Nephron progenitor cell (in vitro differentiated cells): ENCODE results near the gene C21orf91.

Experiments used
- DNase-seq: peaks from one replicate; pipeline ENCODE4 v3.0.0; 2021
- H3K27ac Mint-ChIP-seq: 2 replicates; pipeline ENCODE4 v1.8.0; 2021; ENCODE audit warnings: mild to moderate bottlenecking, moderate library complexity, mixed read lengths
- H3K27me3 Mint-ChIP-seq: 2 replicates; pipeline ENCODE4 v1.8.0; 2021; ENCODE audit warnings: mild to moderate bottlenecking, low read depth, mixed read lengths; ENCODE audit not compliant: poor library complexity
- H3K36me3 Mint-ChIP-seq: 2 replicates; pipeline ENCODE4 v1.8.0; 2021; ENCODE audit warnings: low read depth, mixed read lengths
- H3K4me1 Mint-ChIP-seq: 2 replicates; pipeline ENCODE4 v1.8.0; 2021; ENCODE audit warnings: mixed read lengths
- H3K4me3 Mint-ChIP-seq: 2 replicates; pipeline ENCODE4 v1.8.0; 2021; ENCODE audit warnings: mild to moderate bottlenecking, moderate library complexity, mixed read lengths
- H3K9me3 Mint-ChIP-seq: 2 replicates; pipeline ENCODE4 v1.8.0; 2021; ENCODE audit warnings: mild to moderate bottlenecking, moderate library complexity, mixed read lengths
- CTCF ChIP-seq: fragments of 200-600 bp; sonication (generic); IDR thresholded peaks from 2 replicates; pipeline ENCODE4 v1.5.0; 2021; ENCODE audit warnings: antibody characterized with exemption

Gene C21orf91

GRCh38 chr21:17828223-17828622 lies 9.1 kb upstream of the C21orf91 start:
- peaks cover 6% of the 10 kb centered on the region for H3K9me3 Mint-ChIP-seq
- no peaks in the 10 kb centered on the region for H3K4me1 Mint-ChIP-seq
- H3K36me3 Mint-ChIP-seq: no peaks in the 10 kb centered on the region
- H3K27ac Mint-ChIP-seq: no peak overlapping the region
- no peaks in the 10 kb centered on the region for H3K27me3 Mint-ChIP-seq
- no peak for DNase-seq
- no peak overlapping the region for H3K4me3 Mint-ChIP-seq
- TF ChIP-seq CTCF: no peak

GRCh38 chr21:17823846-17824245 lies 4.7 kb upstream of the C21orf91 start:
- Mint-ChIP-seq H3K4me1 (peaks cover 13% of the 10 kb centered on the region), H3K4me3 (no peak overlapping the region), H3K27me3 (peaks cover 4% of the 10 kb centered on the region), H3K27ac (no peak overlapping the region), H3K9me3 (peaks cover 6% of the 10 kb centered on the region), H3K36me3 (no peaks in the 10 kb centered on the region)
- no peak for DNase-seq
- TF ChIP-seq CTCF: no peak

GRCh38 chr21:17821121-17821520 lies 2.0 kb upstream of the C21orf91 start:
- no peak overlapping the region for H3K27ac Mint-ChIP-seq
- TF ChIP-seq CTCF: no peak
- peaks cover 4% of the 10 kb centered on the region for H3K27me3 Mint-ChIP-seq
- H3K4me1 Mint-ChIP-seq: peaks cover 28% of the 10 kb centered on the region
- no peak for DNase-seq
- H3K36me3 Mint-ChIP-seq: no peaks in the 10 kb centered on the region
- H3K4me3 Mint-ChIP-seq: peak overlapping the region; percentile 96
- H3K9me3 Mint-ChIP-seq: peaks cover 6% of the 10 kb centered on the region

- peak overlapping the region; percentile 100 for H3K27ac Mint-ChIP-seq
- TF ChIP-seq CTCF: no peak
- no peak for DNase-seq
- H3K4me3 Mint-ChIP-seq: peak overlapping the region; percentile 96
- H3K36me3 Mint-ChIP-seq: peaks cover 12% of the 10 kb centered on the region
- H3K27me3 Mint-ChIP-seq: peaks cover 4% of the 10 kb centered on the region
- H3K4me1 Mint-ChIP-seq: peaks cover 28% of the 10 kb centered on the region
- no peaks in the 10 kb centered on the region for H3K9me3 Mint-ChIP-seq
Measured at GRCh38 chr21:17819877-17820229, 697 bp upstream of the C21orf91 start.

- Mint-ChIP-seq H3K27ac (peak overlapping the region; percentile 99), H3K36me3 (peaks cover 26% of the 10 kb centered on the region), H3K4me3 (peak overlapping the region; percentile 96), H3K27me3 (peaks cover 4% of the 10 kb centered on the region), H3K4me1 (peaks cover 28% of the 10 kb centered on the region), H3K9me3 (no peaks in the 10 kb centered on the region)
- peak; percentile 58 for DNase-seq
- TF ChIP-seq CTCF: no peak
Measured at GRCh38 chr21:17818186-17819113, 706 bp downstream of the C21orf91 start.

- no peak for DNase-seq
- Mint-ChIP-seq H3K36me3 (peaks cover 77% of the 10 kb centered on the region), H3K4me1 (peaks cover 14% of the 10 kb centered on the region), H3K27ac (no peak overlapping the region), H3K27me3 (no peaks in the 10 kb centered on the region), H3K4me3 (no peak overlapping the region), H3K9me3 (peaks cover 47% of the 10 kb centered on the region)
- no peak for TF ChIP-seq CTCF
Measured at GRCh38 chr21:17813353-17813752, 5.8 kb downstream of the C21orf91 start.
